SU-DHL-6 (cell line): ENCODE data around the gene OLFM4.

Experiments
- H2AFZ ChIP-seq: fragments of 200-600 bp; sonication (generic); 2 replicates; pipeline ENCODE4 v1.6.1; 2014; ENCODE audit warnings: low read depth, mild to moderate bottlenecking, moderate library complexity, mixed read lengths, antibody characterized with exemption, low read length; ENCODE audit not compliant: severe bottlenecking
- H3F3A ChIP-seq: fragments of 200-600 bp; shearing (Covaris generic); 2 replicates; pipeline ENCODE4 v1.6.0; 2016; ENCODE audit warnings: antibody characterized with exemption, mild to moderate bottlenecking; ENCODE audit not compliant: insufficient read depth
- H3K27ac ChIP-seq: fragments of 200-600 bp; sonication (generic); 2 replicates; pipeline ENCODE4 v1.5.1; 2016; ENCODE audit warnings: low read depth, mild to moderate bottlenecking, low read length, moderate library complexity, mixed read lengths
- H3K27me3 ChIP-seq: fragments of 200-600 bp; sonication (generic), shearing (Covaris generic); 2 replicates; pipeline ENCODE4 v1.6.0; 2014; ENCODE audit warnings: mild to moderate bottlenecking, low read length
- H3K36me3 ChIP-seq: fragments of 200-600 bp; sonication (generic); 2 replicates; pipeline ENCODE4 v1.6.1; 2014; ENCODE audit warnings: mild to moderate bottlenecking, low read length, mixed read lengths
- H3K4me2 ChIP-seq: fragments of 300-600, 200-600 bp; shearing (Covaris generic), sonication (generic); 2 replicates; pipeline ENCODE4 v1.6.0; 2014; ENCODE audit warnings: low read length, low read depth, mild to moderate bottlenecking; ENCODE audit not compliant: poor library complexity, severe bottlenecking
- H3K4me3 ChIP-seq: fragments of 200-600 bp; sonication (generic); 2 replicates; pipeline ENCODE4 v1.5.1; 2014; ENCODE audit warnings: antibody characterized with exemption, low read length, mild to moderate bottlenecking, mixed read lengths; ENCODE audit not compliant: insufficient read depth, poor library complexity, severe bottlenecking
- H3K79me2 ChIP-seq: fragments of 200-600 bp; sonication (generic); 2 replicates; pipeline ENCODE4 v1.6.1; 2014; ENCODE audit warnings: mild to moderate bottlenecking, low read length, moderate library complexity; ENCODE audit not compliant: insufficient read depth
- H3K9ac ChIP-seq: fragments of 200-600 bp; sonication (generic); 2 replicates; pipeline ENCODE4 v1.7.0; 2014; ENCODE audit warnings: mild to moderate bottlenecking, low read length
- H3K9me2 ChIP-seq: fragments of 200-600 bp; sonication (generic); replicated peaks from 2 replicates; pipeline ENCODE4 v1.6.1; 2014; ENCODE audit warnings: low read length; ENCODE audit not compliant: insufficient read depth
- H3K9me3 ChIP-seq: fragments of 200-600 bp; sonication (generic); 2 replicates; pipeline ENCODE4 v1.6.1; 2014; ENCODE audit warnings: low read length, mixed read lengths; ENCODE audit not compliant: insufficient read depth
- H4K20me1 ChIP-seq: fragments of 200-600 bp; sonication (generic); 2 replicates; pipeline ENCODE4 v1.6.1; 2014; ENCODE audit warnings: low read depth, mild to moderate bottlenecking, antibody characterized with exemption, low read length, moderate library complexity, mixed read lengths
- CTCF ChIP-seq: fragments of 200-600 bp; sonication (generic); IDR thresholded peaks from one replicate; pipeline ENCODE4 v1.5.1; 2017; ENCODE audit warnings: antibody characterized with exemption, mild to moderate bottlenecking, low read length, moderate library complexity; ENCODE audit not compliant: insufficient read depth, poor library complexity, severe bottlenecking
- EZH2phosphoT487 ChIP-seq: fragments of 200-600 bp; sonication (generic), shearing (Covaris generic); conservative IDR thresholded peaks from 2 replicates; pipeline ENCODE4 v1.6.1; 2018; ENCODE audit warnings: mild to moderate bottlenecking, antibody characterized with exemption, low read length, moderate library complexity, mixed read lengths

OLFM4 gene

GRCh38 chr13:53017433-53017970, 11.1 kb upstream of the OLFM4 start:
- no peaks in the 10 kb centered on the region for H3K79me2 ChIP-seq
- H3K4me3 ChIP-seq, result no peak overlapping the region
- H2AFZ ChIP-seq, result no peak overlapping the region
- no peaks in the 10 kb centered on the region for H3F3A ChIP-seq
- H3K9me3 ChIP-seq, result no peaks in the 10 kb centered on the region
- H3K36me3 ChIP-seq, result no peaks in the 10 kb centered on the region
- no peak overlapping the region for H3K27ac ChIP-seq
- H3K9me2 ChIP-seq, result no peaks in the 10 kb centered on the region
- no peaks in the 10 kb centered on the region for H4K20me1 ChIP-seq
- no peak overlapping the region for H3K4me2 ChIP-seq
- no peaks in the 10 kb centered on the region for H3K27me3 ChIP-seq
- no peak overlapping the region for H3K9ac ChIP-seq
- TF ChIP-seq EZH2phosphoT487 (no peak), CTCF (no peak)

GRCh38 chr13:53018690-53019647, 9.6 kb upstream of the OLFM4 start:
- H3K9ac ChIP-seq, result no peak overlapping the region
- no peaks in the 10 kb centered on the region for H3K9me3 ChIP-seq
- TF ChIP-seq CTCF (no peak), EZH2phosphoT487 (no peak)
- no peak overlapping the region for H2AFZ ChIP-seq
- no peak overlapping the region for H3K4me3 ChIP-seq
- no peak overlapping the region for H3K4me2 ChIP-seq
- no peaks in the 10 kb centered on the region for H3K36me3 ChIP-seq
- no peak overlapping the region for H3K27ac ChIP-seq
- H3F3A ChIP-seq, result no peaks in the 10 kb centered on the region
- H3K27me3 ChIP-seq, result no peaks in the 10 kb centered on the region
- H3K9me2 ChIP-seq, result no peaks in the 10 kb centered on the region
- no peaks in the 10 kb centered on the region for H4K20me1 ChIP-seq
- no peaks in the 10 kb centered on the region for H3K79me2 ChIP-seq

GRCh38 chr13:53020764-53021335, 7.8 kb upstream of the OLFM4 start:
- Histone ChIP-seq H3F3A (no peaks in the 10 kb centered on the region), H3K79me2 (no peaks in the 10 kb centered on the region), H2AFZ (no peak overlapping the region), H4K20me1 (no peaks in the 10 kb centered on the region), H3K9ac (no peak overlapping the region), H3K27ac (no peak overlapping the region), H3K36me3 (no peaks in the 10 kb centered on the region), H3K27me3 (no peaks in the 10 kb centered on the region), H3K4me3 (no peak overlapping the region), H3K4me2 (no peak overlapping the region), H3K9me2 (no peaks in the 10 kb centered on the region), H3K9me3 (no peaks in the 10 kb centered on the region)
- TF ChIP-seq EZH2phosphoT487 (no peak), CTCF (no peak)
